SK-MEL-5 (cell line): ENCODE results near the gene ANO6. TPM values are rescaled to one million over a fixed set of nuclear protein-coding genes. Genes with fewer than 3 reads are reported as not detected.

Experiments used
- DNase-seq: peaks from one replicate; pipeline ENCODE4 v3.0.0-alpha.2; 2016; ENCODE audit warnings: low read depth, low spot score
- in situ Hi-C: cut with HindIII; loops from 2 replicates; pipeline ENCODE4 v1.10.0; 2016; ENCODE audit warnings: low sequenced_read_pairs, high pct_unique_total_duplicates, low pct_unique_long_range_greater_than_20kb
- small RNA-seq, 2 experiments: library from RNA; depleted of rRNA; stranded (forward); fragments of <200 nt; gene quantifications; one replicate each; pipeline ENCODE3, GENCODE V24; 2014
- total RNA-seq: library from RNA; depleted of rRNA; stranded (reverse); fragments of >200 nt; shearing (Covaris generic); gene quantifications from 2 replicates; pipeline ENCODE4 v1.2.3, GENCODE V29; 2014; rRNA removed

The ANO6 gene
- total RNA-seq, 1 experiment from 2014 or later = 30.2 TPM

- DNase-seq = no peak
These were observed 267.7 kb downstream of the ANO6 start for GRCh38 chr12:45483571-45483970.

More at GRCh38 chr12:45483571-45483970, 267.7 kb downstream of the ANO6 start:
- in situ Hi-C loops = no loop called here

Small RNAs within 50 kb of the gene (small RNA-seq; reads per million reads assigned to genes)
- 0 reads per million in 2 experiments for gene AC009248.2

Other genes starting within 250 kb of the ANO6 start
- gene DBX2, start 165.0 kb upstream of the ANO6 start, total RNA-seq = not detected in 2 replicates